ENCODE measurements around the gene COL18A1. TPM values are rescaled to one million over a fixed set of nuclear protein-coding genes. Genes with fewer than 3 reads are reported as not detected.

COL18A1 gene
- total and polyA plus RNA-seq, 7 experiments from 2014 or later, result 7.0 to 89.8 (median 15.4) TPM

GRCh38 chr21:45392573-45392971 is 12.4 kb upstream of the COL18A1 start:
- Mint-ChIP-seq H3K4me3 (no peak overlapping the region), H3K27me3 (peaks cover 0 to 7% (median 6%) of the 10 kb centered on the region in 5 donors), H3K4me1 (no peaks in the 10 kb centered on the region), H3K9me3 (no peaks in the 10 kb centered on the region), H3K36me3 (no peaks in the 10 kb centered on the region), H3K27ac (no peak overlapping the region)
- no peaks in the 10 kb centered on the region for H3K27me3 ChIP-seq (ENCODE audit: control insufficient read depth in 2 of 2, insufficient read depth in 2 of 2, low read length in 2 of 2)
- ATAC-seq (no peak), DNase-seq (no peak)
- POLR2A ChIA-PET, result no interaction called here
- intact Hi-C loops (cut with micrococcal nuclease), result no loop called here
- CTCF ChIA-PET, result no interaction called here
- H3K36me3 ChIP-seq (ENCODE audit: control insufficient read depth in 2 of 3, insufficient read depth in 3 of 3, low read length in 3 of 3), result no peaks in the 10 kb centered on the region
- no peak overlapping the region for H3K27ac ChIP-seq (ENCODE audit: low read depth, low read length)
- no peaks in the 10 kb centered on the region for H3K9me3 ChIP-seq (ENCODE audit: control insufficient read depth in 2 of 3, low read length in 3 of 3)
- H3K4me1 ChIP-seq (ENCODE audit: control insufficient read depth in 2 of 2, insufficient read depth in 2 of 2, low read length in 2 of 2), result no peaks in the 10 kb centered on the region
- H3K4me3 ChIP-seq (ENCODE audit: low read length), result no peak overlapping the region

- intact Hi-C loops (cut with micrococcal nuclease), result no loop called here
- Histone ChIP-seq H3K27me3 (ENCODE audit: control insufficient read depth in 2 of 2, insufficient read depth in 2 of 2, low read length in 2 of 2) (no peaks in the 10 kb centered on the region), H3K4me1 (ENCODE audit: control insufficient read depth in 2 of 2, insufficient read depth in 2 of 2, low read length in 2 of 2) (no peaks in the 10 kb centered on the region), H3K27ac (ENCODE audit: low read depth, low read length) (no peak overlapping the region), H3K9me3 (ENCODE audit: control insufficient read depth in 2 of 3, low read length in 3 of 3) (no peaks in the 10 kb centered on the region), H3K36me3 (ENCODE audit: control insufficient read depth in 2 of 3, insufficient read depth in 3 of 3, low read length in 3 of 3) (no peaks in the 10 kb centered on the region), H3K4me3 (ENCODE audit: low read length) (no peak overlapping the region)
- ChIA-PET POLR2A (no interaction called here), CTCF (no interaction called here)
- no peaks in the 10 kb centered on the region for H3K9me3 Mint-ChIP-seq
- no peaks in the 10 kb centered on the region for H3K4me1 Mint-ChIP-seq
- ATAC-seq (no peak), DNase-seq (no peak)
- no peak overlapping the region for H3K4me3 Mint-ChIP-seq
- no peaks in the 10 kb centered on the region for H3K36me3 Mint-ChIP-seq
- H3K27ac Mint-ChIP-seq, result no peak overlapping the region
- peaks cover 0 to 10% (median 6%) of the 10 kb centered on the region in 5 donors for H3K27me3 Mint-ChIP-seq
These were observed 11.9 kb upstream of the COL18A1 start for GRCh38 chr21:45393021-45393420.

- H3K27me3 Mint-ChIP-seq, result peaks cover 4 to 12% (median 9%) of the 10 kb centered on the region in 5 donors
- Histone ChIP-seq H3K27me3 (ENCODE audit: control insufficient read depth in 2 of 2, insufficient read depth in 2 of 2, low read length in 2 of 2) (no peaks in the 10 kb centered on the region), H3K4me3 (ENCODE audit: low read length) (no peak overlapping the region), H3K36me3 (ENCODE audit: control insufficient read depth in 2 of 3, insufficient read depth in 3 of 3, low read length in 3 of 3) (no peaks in the 10 kb centered on the region), H3K9me3 (ENCODE audit: control insufficient read depth in 2 of 3, low read length in 3 of 3) (no peaks in the 10 kb centered on the region), H3K4me1 (ENCODE audit: control insufficient read depth in 2 of 2, insufficient read depth in 2 of 2, low read length in 2 of 2) (no peaks in the 10 kb centered on the region), H3K27ac (ENCODE audit: low read depth, low read length) (no peak overlapping the region)
- DNase-seq (no peak), ATAC-seq (no peak)
- H3K36me3 Mint-ChIP-seq, result no peaks in the 10 kb centered on the region
- intact Hi-C loops (cut with micrococcal nuclease), result no loop called here
- no peaks in the 10 kb centered on the region for H3K4me1 Mint-ChIP-seq
- ChIA-PET POLR2A (no interaction called here), CTCF (no interaction called here)
- no peak overlapping the region for H3K27ac Mint-ChIP-seq
- no peak overlapping the region for H3K4me3 Mint-ChIP-seq
- peaks cover 0 to 2% (median 0%) of the 10 kb centered on the region in 11 donors for H3K9me3 Mint-ChIP-seq
These were observed 10.9 kb upstream of the COL18A1 start for GRCh38 chr21:45393833-45394638.

- Mint-ChIP-seq H3K27me3 (peaks cover 14 to 30% (median 26%) of the 10 kb centered on the region in 5 donors), H3K4me1 (no peaks in the 10 kb centered on the region), H3K4me3 (no peak overlapping the region), H3K27ac (no peak overlapping the region), H3K9me3 (peaks cover 4 to 10% (median 6%) of the 10 kb centered on the region in 11 donors), H3K36me3 (peaks cover 0 to 7% (median 6%) of the 10 kb centered on the region in 5 donors)
- DNase-seq (no peak), ATAC-seq (no peak)
- POLR2A ChIA-PET, result no interaction called here
- Histone ChIP-seq H3K27ac (ENCODE audit: low read depth, low read length) (no peak overlapping the region), H3K27me3 (ENCODE audit: control insufficient read depth in 2 of 2, insufficient read depth in 2 of 2, low read length in 2 of 2) (no peaks in the 10 kb centered on the region), H3K36me3 (ENCODE audit: control insufficient read depth in 2 of 3, insufficient read depth in 3 of 3, low read length in 3 of 3) (no peaks in the 10 kb centered on the region), H3K4me1 (ENCODE audit: control insufficient read depth in 2 of 2, insufficient read depth in 2 of 2, low read length in 2 of 2) (no peaks in the 10 kb centered on the region), H3K4me3 (ENCODE audit: low read length) (no peak overlapping the region), H3K9me3 (ENCODE audit: control insufficient read depth in 2 of 3, low read length in 3 of 3) (peaks cover 0 to 7% (median 0%) of the 10 kb centered on the region in 3 experiments)
- CTCF ChIA-PET, result no interaction called here
- intact Hi-C loops (cut with micrococcal nuclease), result no loop called here
These were observed 8.4 kb upstream of the COL18A1 start for GRCh38 chr21:45396620-45396995.

GRCh38 chr21:45397381-45397780 is 7.6 kb upstream of the COL18A1 start:
- no peak for DNase-seq
- Mint-ChIP-seq H3K9me3 (peaks cover 4 to 15% (median 8%) of the 10 kb centered on the region in 11 donors), H3K36me3 (peaks cover 0 to 10% (median 6%) of the 10 kb centered on the region in 5 donors), H3K4me3 (no peak overlapping the region), H3K4me1 (no peaks in the 10 kb centered on the region), H3K27me3 (peaks cover 21 to 36% (median 31%) of the 10 kb centered on the region in 5 donors), H3K27ac (no peak overlapping the region)
- Histone ChIP-seq H3K9me3 (ENCODE audit: control insufficient read depth in 2 of 3, low read length in 3 of 3) (peaks cover 0 to 7% (median 0%) of the 10 kb centered on the region in 3 experiments), H3K27ac (ENCODE audit: low read depth, low read length) (no peak overlapping the region), H3K4me1 (ENCODE audit: control insufficient read depth in 2 of 2, insufficient read depth in 2 of 2, low read length in 2 of 2) (no peaks in the 10 kb centered on the region), H3K36me3 (ENCODE audit: control insufficient read depth in 2 of 3, insufficient read depth in 3 of 3, low read length in 3 of 3) (no peaks in the 10 kb centered on the region), H3K27me3 (ENCODE audit: control insufficient read depth in 2 of 2, insufficient read depth in 2 of 2, low read length in 2 of 2) (no peaks in the 10 kb centered on the region), H3K4me3 (ENCODE audit: low read length) (no peak overlapping the region)
- ChIA-PET CTCF (no interaction called here), POLR2A (no interaction called here)
- ATAC-seq, result no peak
- intact Hi-C loops (cut with micrococcal nuclease), result no loop called here

GRCh38 chr21:45401054-45401518 is 3.9 kb upstream of the COL18A1 start:
- intact Hi-C loops (cut with micrococcal nuclease), result no loop called here
- Histone ChIP-seq H3K36me3 (ENCODE audit: control insufficient read depth in 2 of 3, insufficient read depth in 3 of 3, low read length in 3 of 3) (no peaks in the 10 kb centered on the region), H3K4me3 (ENCODE audit: low read length) (no peak overlapping the region), H3K27me3 (ENCODE audit: control insufficient read depth in 2 of 2, insufficient read depth in 2 of 2, low read length in 2 of 2) (peaks cover 0 to 3% of the 10 kb centered on the region in 2 donors), H3K27ac (ENCODE audit: low read depth, low read length) (no peak overlapping the region), H3K4me1 (ENCODE audit: control insufficient read depth in 2 of 2, insufficient read depth in 2 of 2, low read length in 2 of 2) (peaks cover 0 to 2% of the 10 kb centered on the region in 2 donors), H3K9me3 (ENCODE audit: control insufficient read depth in 2 of 3, low read length in 3 of 3) (peaks cover 0 to 7% (median 0%) of the 10 kb centered on the region in 3 experiments)
- CTCF ChIA-PET, result no interaction called here
- Mint-ChIP-seq H3K27ac (no peak overlapping the region), H3K9me3 (peaks cover 4 to 15% (median 8%) of the 10 kb centered on the region in 11 donors), H3K4me3 (no peak overlapping the region), H3K36me3 (peaks cover 0 to 10% (median 6%) of the 10 kb centered on the region in 5 donors), H3K4me1 (peaks cover 6 to 12% (median 11%) of the 10 kb centered on the region in 7 donors), H3K27me3 (peaks cover 37 to 54% (median 48%) of the 10 kb centered on the region in 5 donors)
- POLR2A ChIA-PET, result no interaction called here
- ATAC-seq (no peak), DNase-seq (no peak)
